Stimulated activated CD4-positive, alpha-beta T cell treated with anti-CD3 and anti-CD28 coated beads, Interleukin-4, amount 100 ng/mL, for 48 hours (primary cell): ENCODE data around the gene ARHGAP40.

Source experiments
- DNase-seq, 2 donors: peaks; one replicate each; pipeline ENCODE4 v3.0.0-alpha.2; 2020; ENCODE audit warnings: low read depth in 2 of 2

The ARHGAP40 gene

DNA sequence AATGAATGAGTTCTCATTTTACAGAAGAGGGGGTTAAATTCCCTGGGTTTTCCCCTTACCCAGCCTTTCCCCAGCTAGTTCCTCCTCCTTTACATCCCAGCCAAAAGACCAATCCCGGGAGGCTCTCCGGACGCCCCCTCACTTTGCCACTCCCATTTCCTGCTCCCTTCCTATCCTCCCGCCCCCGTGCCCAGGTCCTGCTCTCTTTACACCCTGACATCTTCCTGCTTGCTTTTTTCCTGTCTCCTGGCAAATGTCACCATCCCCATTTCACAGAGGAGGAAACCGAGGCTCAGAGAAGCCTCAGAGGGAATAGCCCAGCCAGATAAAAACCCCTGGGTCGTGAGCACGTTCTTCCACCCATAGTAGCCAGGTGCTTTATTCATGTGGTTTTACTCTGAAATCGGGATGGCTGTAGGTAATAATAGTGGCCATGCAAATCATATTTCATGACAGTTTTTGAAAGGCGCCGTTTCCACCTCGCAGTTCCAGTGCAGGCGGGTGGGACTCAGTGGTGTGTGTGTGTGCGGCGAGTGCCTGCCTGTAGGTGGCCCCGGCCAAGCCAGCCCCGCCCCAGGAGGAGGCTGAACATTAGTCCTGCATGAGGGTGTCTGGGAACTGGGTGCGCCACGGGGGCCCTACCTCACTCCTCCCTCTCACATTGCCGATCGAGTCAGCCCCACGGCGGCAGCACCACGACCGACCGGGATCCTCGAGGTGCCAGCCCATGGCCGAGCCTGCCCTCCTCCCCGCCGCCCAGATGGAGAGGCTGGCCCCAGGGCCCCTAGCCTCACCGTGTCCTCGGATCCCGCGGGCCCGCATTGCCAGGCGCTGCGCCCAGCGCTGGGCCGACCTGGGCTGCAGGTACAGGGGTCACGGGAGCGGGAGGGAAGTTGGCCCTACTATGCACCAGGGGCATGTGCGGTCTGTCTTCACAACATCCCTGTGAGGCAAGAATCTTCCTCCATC is at the start of gene ARHGAP40:
Gene ARHGAP40 (plus strand): TSS at position 594 of the 969 bp plus-strand sequence.
- DNase-seq, result peak in 1 of 2 donors; percentile 17

DNA sequence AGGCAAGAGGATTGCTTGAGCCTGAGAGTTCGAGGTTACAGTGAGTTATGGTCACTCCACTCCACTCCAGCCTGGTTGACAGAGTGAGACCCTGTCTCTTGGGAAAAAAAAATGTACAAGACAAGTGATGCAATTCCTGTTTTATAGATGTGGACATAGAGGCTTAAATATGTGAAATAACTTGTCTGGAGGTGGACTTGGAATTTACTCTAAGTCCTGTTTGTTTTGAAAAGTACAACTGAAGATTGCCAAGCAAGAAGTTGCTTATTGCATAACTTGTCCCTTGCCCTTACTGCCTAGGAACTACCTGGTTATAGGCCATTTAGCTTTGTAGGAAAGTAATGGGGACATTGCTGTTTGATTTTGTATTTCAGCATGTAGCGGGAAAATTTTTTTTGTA is 46.6 kb upstream of the ARHGAP40 start:
- DNase-seq, result no peak

DNA sequence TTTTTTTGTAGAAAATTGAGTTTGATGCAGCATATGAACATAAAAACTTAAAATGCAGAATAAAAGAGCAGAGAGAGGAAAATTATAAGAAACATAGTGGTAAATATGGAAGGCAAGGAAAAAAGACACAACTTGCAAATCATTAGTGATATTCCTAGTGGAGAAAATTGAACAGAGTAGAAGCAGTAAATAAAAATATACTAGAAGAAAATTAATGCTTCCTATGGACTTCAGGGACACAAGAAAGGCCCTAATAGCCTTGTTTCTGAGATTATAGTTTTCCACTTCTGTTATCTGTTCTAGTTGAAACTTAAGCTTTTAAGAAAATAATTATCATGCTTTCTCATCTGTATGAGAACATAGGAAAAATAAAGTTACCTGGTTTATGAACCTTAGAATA is 46.2 kb upstream of the ARHGAP40 start:
- DNase-seq, result no peak

DNA sequence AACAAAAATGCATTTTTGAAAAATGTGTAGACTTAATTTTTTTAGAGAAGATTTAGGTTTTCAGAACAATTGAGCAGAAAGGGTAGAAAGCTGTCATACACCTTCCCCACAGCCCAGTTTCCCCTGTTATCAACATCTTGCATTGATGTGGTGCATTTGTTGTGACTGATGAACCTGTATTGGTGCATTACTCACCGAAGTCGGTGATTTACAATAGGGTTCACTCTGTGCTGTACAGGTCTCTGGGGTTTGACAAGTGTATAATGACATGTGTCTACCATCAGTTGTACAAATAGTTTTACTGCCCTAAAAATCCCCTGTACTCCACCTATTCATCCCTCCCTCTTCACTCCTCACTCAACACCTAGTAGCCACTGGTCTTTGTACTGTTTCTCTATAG is 44.4 kb upstream of the ARHGAP40 start:
- DNase-seq, result no peak

DNA sequence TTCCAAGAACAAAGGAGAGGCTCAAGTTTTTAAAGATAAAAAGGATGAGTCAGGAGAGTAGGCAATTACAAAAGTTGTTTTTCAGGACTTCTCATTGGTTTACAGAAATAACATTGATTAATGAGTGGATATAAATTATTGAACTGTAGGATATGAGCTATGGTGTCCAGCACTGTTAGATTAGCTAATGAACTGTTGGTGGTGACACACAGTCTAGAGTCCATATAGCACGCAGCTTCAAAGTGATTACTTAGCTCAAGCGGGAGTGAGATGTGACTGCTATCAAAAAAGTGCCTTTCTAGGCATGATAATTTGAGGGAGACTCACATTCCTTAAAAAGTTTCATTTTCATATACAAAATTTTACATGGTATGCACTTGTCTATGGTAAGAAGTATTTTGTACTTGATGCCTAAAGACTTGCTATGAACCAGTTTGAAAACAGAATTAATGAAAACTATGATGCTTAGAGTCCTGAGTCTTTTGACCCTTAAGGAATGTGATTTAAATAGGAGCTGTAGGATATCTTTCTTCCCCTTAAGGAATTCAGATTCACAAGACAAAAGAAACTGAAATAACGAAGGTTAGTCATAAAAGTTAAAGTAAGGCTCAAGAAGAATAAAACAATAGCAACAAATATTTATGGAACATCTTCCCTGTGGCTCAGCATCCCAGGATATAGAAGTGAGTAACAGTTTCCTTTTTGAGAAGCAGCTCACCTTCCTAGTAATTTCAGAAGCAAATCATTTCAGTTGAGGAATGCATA is 42.8 kb upstream of the ARHGAP40 start:
- no peak for DNase-seq

DNA sequence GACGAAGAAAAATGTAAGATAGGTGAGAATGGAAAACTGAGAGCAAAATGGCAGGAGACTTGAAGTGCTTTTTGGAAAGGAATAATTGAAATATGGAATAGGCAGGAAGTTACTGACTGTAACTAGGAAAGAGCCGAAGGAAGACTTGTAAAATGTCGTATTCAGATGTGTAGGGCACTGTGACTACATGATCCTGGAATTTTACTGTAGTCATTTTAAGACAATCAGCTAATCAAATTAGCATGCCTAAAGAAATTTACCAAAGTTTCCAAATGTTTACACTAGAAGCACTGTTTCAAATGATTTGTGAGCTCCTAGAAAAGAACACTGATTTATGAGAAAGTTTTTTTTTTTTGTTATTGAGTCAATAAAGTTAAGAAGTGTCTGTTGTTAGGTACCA is 41.8 kb upstream of the ARHGAP40 start:
- no peak for DNase-seq

DNA sequence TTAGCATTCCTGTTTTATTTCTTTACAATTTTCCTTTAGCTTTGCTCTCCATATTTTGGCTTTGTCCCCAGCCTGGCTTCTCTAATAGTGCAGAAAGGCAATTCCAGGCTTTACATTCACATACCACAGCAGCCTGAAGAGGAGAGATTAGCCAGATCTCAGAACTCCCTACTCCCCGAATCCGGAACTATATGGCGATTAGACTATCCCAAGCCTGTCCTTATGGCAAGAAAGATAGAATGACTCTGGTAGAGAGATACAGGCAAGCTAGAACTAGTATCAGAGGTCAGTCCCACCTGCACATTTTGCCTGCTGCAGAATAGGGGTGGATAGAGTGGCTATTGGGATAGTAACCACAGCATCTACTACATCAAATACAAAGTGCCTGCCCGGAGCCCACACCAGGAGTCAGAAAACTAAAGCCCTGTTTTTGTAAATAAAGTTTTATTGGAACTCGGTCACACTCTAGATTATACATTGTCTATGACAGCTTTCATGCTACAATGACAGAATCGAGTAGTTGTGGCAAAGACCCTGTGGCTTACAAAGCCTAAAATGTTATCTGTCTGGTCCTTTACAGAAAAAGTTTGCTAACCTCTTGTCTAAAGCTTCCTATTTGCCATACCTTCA is 37.7 kb upstream of the ARHGAP40 start:
- no peak for DNase-seq

DNA sequence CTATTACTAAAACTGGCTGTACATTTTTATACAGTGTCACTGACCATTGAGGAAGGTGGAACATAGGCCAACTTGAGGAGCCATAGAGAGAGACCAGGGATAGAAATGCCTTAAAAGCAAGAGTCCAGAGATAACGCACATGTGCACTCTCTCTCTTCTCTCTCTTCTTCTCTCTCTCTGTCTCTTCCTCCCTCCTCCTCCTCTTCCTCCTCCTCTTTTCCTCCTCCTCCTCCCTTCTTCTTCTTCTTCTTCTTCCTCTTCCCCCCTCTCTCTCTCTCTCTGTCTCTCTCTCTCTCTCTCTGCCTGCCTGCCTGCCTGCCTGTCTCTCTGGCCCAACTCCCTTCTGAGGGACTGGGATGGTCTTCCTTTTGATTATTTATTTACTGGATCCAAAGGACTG is 36.9 kb upstream of the ARHGAP40 start:
- no peak for DNase-seq

DNA sequence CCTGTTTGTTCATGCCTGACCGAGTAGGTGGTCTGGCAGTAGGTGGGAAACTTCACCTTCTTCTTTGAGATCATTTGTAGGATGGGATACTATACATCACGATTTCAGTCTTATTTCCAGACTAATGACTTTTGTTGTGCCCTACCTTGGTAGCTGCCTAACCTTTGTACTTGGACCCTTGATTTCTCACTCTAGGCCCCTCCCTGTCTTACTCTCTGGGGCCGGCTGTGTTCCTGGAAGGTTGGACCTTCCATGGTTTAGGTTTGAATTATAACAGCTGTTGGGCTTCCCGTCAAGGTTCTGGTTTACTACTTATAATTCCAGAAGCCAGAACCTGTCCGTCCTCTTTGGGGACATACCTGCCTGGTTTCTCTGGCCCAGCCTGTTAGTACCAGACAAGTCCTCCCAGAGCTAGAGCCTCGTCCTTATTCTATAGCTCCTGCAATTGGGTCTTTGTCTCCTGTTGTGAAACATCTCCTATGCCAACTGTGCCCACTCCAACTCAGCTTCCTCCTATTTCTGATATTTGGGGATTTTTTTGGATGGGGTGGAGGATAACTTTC is 35.5 kb upstream of the ARHGAP40 start:
- no peak for DNase-seq

DNA sequence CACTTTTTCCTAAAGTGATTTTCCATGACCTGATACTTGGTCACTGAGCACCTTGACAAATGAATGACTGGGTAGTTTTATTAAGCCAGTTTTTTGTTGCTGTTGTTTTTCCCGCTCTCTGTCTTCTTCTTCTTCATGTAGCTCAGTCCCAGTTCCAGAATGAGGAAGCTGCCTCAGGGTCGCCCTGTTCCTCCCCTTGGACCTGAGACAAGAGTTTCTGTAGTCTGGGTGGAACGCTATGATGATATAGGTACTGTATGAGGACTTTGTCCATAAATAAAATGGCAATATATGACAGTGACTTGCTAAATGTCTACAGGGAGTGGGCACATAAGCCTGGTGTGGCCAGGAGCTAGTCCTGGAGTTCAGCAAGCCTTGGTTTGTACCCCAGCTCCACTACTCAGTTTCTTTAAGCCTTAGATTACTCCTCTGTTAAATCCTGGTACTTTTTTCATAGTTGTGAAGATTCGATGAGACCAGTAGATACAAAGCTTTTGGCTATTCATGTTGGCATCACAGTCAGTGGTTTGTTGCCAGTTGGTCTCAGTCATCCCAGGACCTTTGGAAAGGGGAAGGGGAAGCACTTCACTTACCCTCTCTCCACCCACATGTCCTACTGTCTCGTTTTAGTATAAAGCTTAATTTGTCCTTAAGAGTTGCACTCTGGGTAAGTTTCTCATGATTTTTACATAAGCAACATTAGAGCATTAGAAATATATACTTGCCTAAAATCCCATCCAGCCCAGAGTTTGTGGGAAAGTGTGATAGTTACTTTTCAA is 31.7 kb upstream of the ARHGAP40 start:
- DNase-seq, result no peak

DNA sequence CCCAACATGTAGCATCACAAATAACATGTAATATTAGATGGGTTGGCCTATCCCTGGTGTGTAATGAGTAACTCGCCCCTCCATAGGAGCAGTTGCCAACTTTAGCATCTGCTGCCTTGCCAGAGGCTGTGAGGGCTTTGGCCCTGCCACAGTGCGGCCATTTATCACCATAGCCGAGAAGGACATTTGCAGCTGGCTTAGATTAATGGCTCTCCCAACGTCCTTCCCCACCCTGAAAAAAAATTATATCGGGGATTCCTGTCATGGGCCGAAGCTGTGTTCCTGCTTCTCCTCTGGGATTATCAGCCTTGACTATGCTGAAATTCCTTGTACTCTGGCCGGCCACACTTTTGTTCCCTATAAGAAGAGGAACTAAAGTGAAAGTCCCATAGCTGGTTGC is 28.2 kb upstream of the ARHGAP40 start:
- DNase-seq, result no peak

DNA sequence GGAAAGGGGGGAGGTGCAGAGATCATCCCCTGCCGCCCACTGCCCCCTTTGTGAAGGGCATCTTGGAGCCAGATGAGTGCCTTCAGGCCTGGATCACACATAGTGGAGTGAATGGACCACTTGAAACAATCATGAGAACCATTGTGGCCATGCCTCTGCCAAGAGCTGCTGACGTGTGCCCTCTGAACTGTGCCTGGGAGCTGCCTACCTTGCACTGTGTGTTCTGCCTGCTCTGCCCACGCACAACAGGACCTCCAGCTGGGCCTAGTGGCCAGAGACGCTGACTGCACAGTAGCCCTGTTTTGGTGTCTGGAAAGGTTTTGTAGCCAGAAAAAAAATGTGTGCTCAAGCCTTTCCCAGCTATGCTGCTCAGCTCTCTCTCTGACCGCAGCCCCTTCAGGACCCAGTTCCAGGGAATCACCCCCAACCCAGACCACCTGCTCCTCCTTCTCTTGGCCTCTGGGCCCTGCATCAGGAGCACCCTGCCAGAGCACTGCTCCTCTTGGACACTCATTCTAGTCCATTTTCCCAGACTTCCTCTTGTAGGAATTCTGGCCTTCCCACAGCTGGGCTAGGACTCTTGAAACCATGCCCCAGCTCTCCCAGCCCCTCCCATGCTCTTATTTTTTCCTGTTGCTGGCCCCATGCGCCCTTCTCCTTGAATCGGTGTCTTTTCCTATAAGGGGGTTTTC is 22.2 kb upstream of the ARHGAP40 start:
- no peak for DNase-seq

DNA sequence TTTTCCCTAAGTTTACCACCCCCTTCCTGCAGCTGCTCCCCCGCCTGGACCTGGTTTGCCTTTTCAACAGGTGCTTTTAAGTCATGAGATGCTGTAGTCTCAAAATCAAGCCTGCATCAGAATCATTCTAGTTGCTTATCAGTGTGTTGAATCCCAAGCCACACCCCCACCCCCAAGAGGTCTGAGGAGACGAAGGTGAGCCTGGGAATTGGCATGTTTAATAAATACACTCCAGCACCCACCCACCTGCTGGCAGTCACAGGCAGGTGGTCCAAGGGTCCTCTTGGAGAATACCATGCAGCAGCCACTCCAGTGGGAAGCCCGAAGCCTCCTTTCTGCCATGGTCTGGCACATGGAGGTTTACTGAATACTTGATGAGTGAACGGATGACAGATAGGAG is 21.7 kb upstream of the ARHGAP40 start:
- DNase-seq, result no peak

DNA sequence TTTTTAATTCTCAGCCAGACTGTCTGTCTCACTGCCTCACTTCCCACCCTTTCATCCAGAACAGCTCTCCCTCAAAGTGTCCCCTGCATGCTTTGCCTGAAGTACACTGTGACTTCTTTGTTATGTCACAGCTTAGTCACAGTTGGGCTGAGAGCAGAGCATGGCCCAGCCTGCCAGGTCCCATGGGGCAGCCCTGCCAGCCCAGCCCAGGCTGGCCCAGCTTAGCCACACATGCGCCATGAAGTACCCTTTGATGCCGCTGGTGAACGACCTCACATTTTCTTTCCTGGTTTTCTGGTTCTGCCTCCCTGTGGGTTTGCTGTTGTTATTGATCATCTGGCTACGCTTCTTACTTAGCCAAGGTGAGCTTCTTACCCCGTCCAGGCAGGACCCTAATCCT is 20.6 kb upstream of the ARHGAP40 start, which contains the start of gene ADIG:
Gene ADIG (plus strand): TSS at position 185 of the 400 bp plus-strand sequence. CDS start 54 bp downstream, at position 239.
- no peak for DNase-seq

DNA sequence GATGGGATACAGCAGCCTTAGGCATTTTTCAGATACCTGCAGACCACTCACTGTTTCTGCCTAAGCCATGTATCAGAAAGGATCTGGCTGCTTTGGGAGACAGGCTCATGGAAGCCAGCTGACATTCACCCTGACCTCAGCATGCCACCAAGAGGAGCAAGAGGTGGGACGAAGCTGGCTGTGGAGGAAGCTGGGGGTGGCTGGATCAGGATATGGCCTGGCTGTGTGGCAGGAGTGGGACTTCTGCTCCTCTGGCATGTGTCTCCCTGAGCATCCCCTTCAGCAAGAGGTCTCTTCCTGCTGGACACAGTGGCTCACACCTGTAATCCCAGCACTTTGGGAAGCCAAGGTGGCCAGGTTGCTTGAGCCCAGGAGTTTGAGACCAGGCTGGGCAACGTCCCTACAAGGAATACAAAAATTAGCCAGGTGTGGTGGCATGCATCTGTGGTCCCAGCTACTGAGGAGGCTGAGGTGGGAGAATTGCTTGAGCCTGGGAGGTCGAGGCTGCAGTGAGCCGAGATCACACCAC is 19.7 kb upstream of the ARHGAP40 start:
- no peak for DNase-seq

DNA sequence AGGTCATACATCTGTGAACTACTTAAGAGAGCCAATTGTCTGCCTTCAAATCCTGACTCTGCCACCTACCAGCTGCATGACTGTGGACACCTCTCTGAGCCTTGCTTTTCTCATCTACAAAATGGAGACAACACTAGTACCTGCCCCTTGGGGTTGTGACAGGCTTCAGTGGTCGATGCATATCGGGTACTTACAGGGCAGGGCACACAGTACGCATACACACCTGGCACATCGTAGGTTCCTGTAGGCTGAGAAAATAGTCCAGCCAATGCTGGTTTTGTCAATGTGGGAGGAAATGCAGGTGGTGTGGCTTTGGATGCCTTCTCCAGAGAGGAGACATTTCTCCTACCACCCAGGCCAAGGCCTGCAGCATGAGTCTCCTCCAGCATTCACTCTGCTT is 18.3 kb upstream of the ARHGAP40 start:
- DNase-seq, result no peak

DNA sequence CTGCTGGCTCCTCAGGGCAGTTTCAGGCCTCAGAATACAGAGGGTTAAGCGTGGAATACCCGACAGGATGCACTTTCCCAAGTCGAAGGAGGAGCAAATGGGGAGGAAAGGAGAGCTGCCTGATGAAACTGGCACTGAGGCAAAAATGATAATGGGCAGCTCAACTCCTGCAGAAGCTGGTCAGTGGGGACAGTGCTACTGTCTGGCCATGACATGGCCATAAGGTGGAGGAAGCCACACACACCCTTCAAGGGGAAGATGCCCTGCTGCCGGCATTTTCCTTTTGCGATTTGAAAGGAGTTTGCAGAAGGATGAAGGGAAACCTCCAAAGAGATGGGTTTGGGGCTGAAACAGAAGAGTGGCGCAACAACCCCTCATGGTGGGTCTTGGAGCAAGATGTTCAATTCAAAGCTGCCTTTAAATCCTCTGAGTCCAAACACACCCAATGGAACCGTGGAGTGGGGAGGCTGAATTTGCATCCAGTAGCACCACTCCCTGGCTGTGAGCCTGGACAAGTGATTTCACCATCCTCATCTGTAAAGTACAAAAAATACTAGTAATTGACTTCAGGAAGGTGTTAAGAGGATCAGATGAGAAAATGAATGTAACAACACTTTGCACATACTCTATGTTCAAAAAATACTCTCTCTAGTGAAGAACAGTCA is 17.4 kb upstream of the ARHGAP40 start:
- no peak for DNase-seq

DNA sequence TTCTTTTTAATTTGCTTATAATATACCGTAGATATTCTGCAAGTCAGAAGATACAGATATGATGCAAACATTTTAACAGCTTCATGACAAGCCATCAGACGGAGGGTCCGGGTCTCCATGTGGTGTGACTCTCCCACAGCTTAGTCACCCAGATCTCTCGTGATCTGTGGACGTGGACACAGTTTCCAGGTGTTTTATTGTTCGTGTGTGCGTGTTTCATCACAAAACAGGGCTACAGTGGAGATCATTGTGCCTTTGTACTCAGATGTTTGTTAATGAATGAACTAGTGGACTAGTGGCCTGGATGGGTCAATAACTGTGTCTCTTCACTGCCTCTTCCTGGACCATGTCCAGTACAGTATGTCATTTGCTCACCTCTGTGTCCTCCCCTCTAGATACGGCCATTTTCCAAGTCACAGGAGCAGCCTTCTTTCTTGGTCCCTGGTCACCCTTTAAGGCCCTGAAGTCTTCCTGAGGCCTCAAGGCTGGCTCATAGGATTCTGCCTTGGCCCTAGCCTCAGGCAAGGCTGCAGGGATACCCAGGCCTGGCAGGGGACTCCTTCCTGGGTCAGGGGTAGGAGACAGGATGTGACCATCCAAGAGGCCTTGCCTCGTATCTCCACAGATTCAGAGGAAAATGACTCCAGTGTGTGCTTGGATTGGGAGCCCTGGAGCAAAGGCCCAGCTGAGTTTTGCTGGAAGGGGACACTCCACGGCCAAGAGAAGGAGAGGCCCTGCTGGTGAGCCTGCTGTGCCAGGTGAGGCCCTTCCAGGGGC is 16.0 kb upstream of the ARHGAP40 start:
- no peak for DNase-seq

DNA sequence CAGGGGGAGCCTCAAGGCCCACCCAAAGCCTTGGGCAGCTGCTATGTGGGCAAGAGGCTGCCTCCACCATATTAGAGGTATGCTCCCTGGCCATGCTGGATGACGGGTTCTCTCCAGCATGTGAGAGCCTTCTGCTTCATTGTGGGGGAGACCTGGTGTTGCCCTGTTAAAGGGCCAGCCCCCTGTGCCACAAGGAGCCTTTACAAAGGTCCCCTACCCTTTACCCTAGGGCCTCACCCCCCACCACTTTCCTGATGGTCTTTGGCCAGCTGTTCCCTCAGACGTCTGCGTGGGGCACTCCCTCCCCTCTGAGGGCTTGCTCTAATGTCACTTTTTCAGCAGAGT is 15.5 kb upstream of the ARHGAP40 start:
- DNase-seq, result no peak
